K562 (cell line): Measurements from ENCODE around the gene AIFM3. TPM values are rescaled to one million over a fixed set of nuclear protein-coding genes. Genes with fewer than 3 reads are reported as not detected.

Source experiments
- BRF1 ChIP-seq: IDR thresholded peaks from 3 replicates; pipeline ENCODE4 v1.6.1; 2011; ENCODE audit warnings: borderline replicate concordance, mild to moderate bottlenecking; ENCODE audit not compliant: insufficient read length; ENCODE audit errors: extremely low read depth
- CREB5 ChIP-seq: fragments of 250-450 bp; sonication (Bioruptor Pico); IDR thresholded peaks from 2 replicates; pipeline ENCODE4 v1.5.0; 2020; ENCODE audit warnings: mild to moderate bottlenecking
- CTBP1 ChIP-seq: fragments of 450-650 bp; IDR thresholded peaks from 2 replicates; pipeline ENCODE4 v1.6.1; 2016; ENCODE audit warnings: borderline replicate concordance
- CXXC5 ChIP-seq: fragments of 250-450 bp; sonication (Bioruptor Pico); IDR thresholded peaks from 2 replicates; pipeline ENCODE4 v1.8.0; 2022; ENCODE audit warnings: inconsistent platforms, mild to moderate bottlenecking, moderate library complexity
- HNRNPL ChIP-seq: fragments of 200-400 bp; formaldehyde crosslinking; IDR thresholded peaks from 2 replicates; pipeline ENCODE4 v1.6.1; 2017; ENCODE audit warnings: low read depth, mild to moderate bottlenecking, low read length
- JUN ChIP-seq, 2 experiments: sonication (generic) in 1 of 2; formaldehyde crosslinking in 1 of 2; IDR thresholded peaks; 2 replicates each; pipeline versions ENCODE4 v1.6.1 to v1.8.0; 2012 to 2022; ENCODE audit warnings: borderline replicate concordance in 2 of 2, mild to moderate bottlenecking in 2 of 2, improper control_type of control experiment in 1 of 2, low read depth in 1 of 2, low read length in 1 of 2, missing genetic modification reagents in 1 of 2
- LEF1 ChIP-seq: fragments of 450-650 bp; IDR thresholded peaks from 2 replicates; pipeline ENCODE4 v1.6.1; 2016; ENCODE audit warnings: mild to moderate bottlenecking
- MNT ChIP-seq, 2 experiments: fragments of 450-650 bp; conservative IDR thresholded peaks; 2 replicates each; pipeline ENCODE4 v1.6.1; 2017; ENCODE audit warnings: mild to moderate bottlenecking in 2 of 2, moderate library complexity in 2 of 2
- NEUROD1 ChIP-seq: fragments of 150-350 bp; IDR thresholded peaks from 2 replicates; pipeline ENCODE4 v1.6.1; 2014; ENCODE audit warnings: borderline replicate concordance, low read length, low read depth; ENCODE audit not compliant: partially characterized antibody
- NR1H2 ChIP-seq: sonication (generic); formaldehyde crosslinking; IDR thresholded peaks from 2 replicates; pipeline ENCODE4 v1.4.0; 2020; ENCODE audit warnings: mild to moderate bottlenecking, missing genetic modification reagents
- RBM15 ChIP-seq: fragments of 200-400 bp; formaldehyde crosslinking; IDR thresholded peaks from 2 replicates; pipeline ENCODE4 v1.6.1; 2018; ENCODE audit warnings: mild to moderate bottlenecking, low read length, moderate library complexity; ENCODE audit not compliant: insufficient read depth
- RREB1 ChIP-seq: fragments of 250-450 bp; sonication (Bioruptor Pico); IDR thresholded peaks from 2 replicates; pipeline ENCODE4 v1.4.0; 2020
- SIRT6 ChIP-seq: IDR thresholded peaks from one replicate; pipeline ENCODE4 v1.6.1; 2012; ENCODE audit warnings: low read depth, mild to moderate bottlenecking, control low read depth, inconsistent platforms, low read length, moderate library complexity
- SIX5 ChIP-seq, 2 experiments: IDR thresholded peaks; 2 replicates each; pipeline ENCODE4 v1.6.1; 2011; ENCODE audit warnings: low read length in 2 of 2, borderline replicate concordance in 1 of 2, low read depth in 1 of 2, mild to moderate bottlenecking in 1 of 2, moderate library complexity in 1 of 2; ENCODE audit not compliant: insufficient read depth in 1 of 2
- TBP ChIP-seq: optimal IDR thresholded peaks from 2 replicates; pipeline ENCODE3; 2011; ENCODE audit warnings: low read depth, low read length, improper control_type of control experiment
- TCF3 ChIP-seq: sonication (generic); formaldehyde crosslinking; IDR thresholded peaks from 2 replicates; pipeline ENCODE4 v1.4.0; 2020; ENCODE audit warnings: mild to moderate bottlenecking, missing genetic modification reagents
- TGIF2 ChIP-seq: sonication (generic); formaldehyde crosslinking; IDR thresholded peaks from 2 replicates; pipeline ENCODE4 v1.8.1; 2022; ENCODE audit warnings: mild to moderate bottlenecking, missing genetic modification reagents, moderate library complexity
- ZFP30 ChIP-seq: fragments of 250-450 bp; sonication (Bioruptor Pico); IDR thresholded peaks from 2 replicates; pipeline ENCODE4 v1.8.0; 2022; ENCODE audit warnings: moderate library complexity, mild to moderate bottlenecking, inconsistent platforms, borderline replicate concordance
- polyA plus RNA-seq, 8 experiments: library from polyadenylated mRNA; depleted of rRNA in 4 of 8; stranded (reverse) in 5 of 8; unstranded in 3 of 8; fragments of >200 nt; fragmentation: Nextera tagmentation in 2 of 8; fragmentation: Illumina TruSeq in 1 of 8; extraction: Ambion mirVana in 2 of 8; extraction: Trizol in 1 of 8; gene quantifications; 2 replicates each; pipeline versions ENCODE4 v1.2.1 to v1.2.3, GENCODE V29; 2011 to 2014; ENCODE audit warnings: inconsistent platforms in 1 of 8, missing spikeins in 1 of 8
- total RNA-seq, 7 experiments: library from RNA; depleted of rRNA in 6 of 7; stranded (reverse); fragments of >200 nt in 6 of 7; fragmentation: Illumina TruSeq in 2 of 7; extraction: Trizol in 2 of 7; gene quantifications; 2 replicates each; pipeline versions ENCODE4 v1.2.1 to v1.2.3, GENCODE V29; 2011 to 2021; ENCODE audit warnings: low replicate concordance in 1 of 7

The AIFM3 gene
- total and polyA plus RNA-seq, 9 of the 15 experiments (the other 6 are each of a cell fraction or from before 2014, with no cell fraction given), result 0.03 to 0.20 (median 0.07) TPM; not detected in 1

- TF ChIP-seq RREB1 (peak; percentile 97), BRF1 (no peak), CXXC5 (CRISPR knock-in tag) (peak; percentile 20), HNRNPL (peak; percentile 92; the same call in 1 of the 2 replicates), LEF1 (no peak), NR1H2 (CRISPR knock-in tag) (no peak), SIX5 (IDR thresholded peaks at IDR 0.05; ENCODE audit: borderline replicate concordance in 1 of 2, insufficient read depth in 1 of 2, low read depth in 1 of 2, low read length in 2 of 2) (no peak), NEUROD1 (peak; percentile 92), ZFP30 (no peak), TGIF2 (no peak), TCF3 (no peak), RBM15 (no peak), SIRT6 (no peak), CTBP1 (no peak), MNT (conservative IDR thresholded peaks at IDR 0.05) (no peak), CREB5 (CRISPR knock-in tag) (0 out of 2 replicates have a peak, but pooled peaks have one; percentile 8), TBP (peak; percentile 75), JUN (IDR thresholded peaks at IDR 0.05; ENCODE audit: borderline replicate concordance, low read depth, low read length) (peak; percentile 54; the same call in 1 of the 2 replicates), JUN (CRISPR knock-in tag; IDR thresholded peaks at IDR 0.05; ENCODE audit: borderline replicate concordance) (no peak)
Measured at GRCh38 chr22:21014726-21015465, 47.8 kb downstream of the AIFM3 start, which contains the start of gene P2RX6 (continued).
